Endodermal cell (in vitro differentiated cells): ENCODE data around the gene ANGPTL1. TPM values are rescaled to one million over a fixed set of nuclear protein-coding genes. Genes with fewer than 3 reads are reported as not detected.

Experiments
- DNase-seq: peaks from one replicate; pipeline ENCODE4 v3.0.0-alpha.2; 2017
- H3K27ac ChIP-seq: 2 replicates; pipeline ENCODE4 v1.5.1; 2013; ENCODE audit warnings: mild to moderate bottlenecking, low read depth, low read length, moderate library complexity
- H3K27me3 ChIP-seq: 2 replicates; pipeline ENCODE4 v1.6.1; 2013; ENCODE audit warnings: mild to moderate bottlenecking, low read length, moderate library complexity; ENCODE audit not compliant: insufficient read depth, control insufficient read depth, poor library complexity, severe bottlenecking
- H3K36me3 ChIP-seq: 2 replicates; pipeline ENCODE4 v1.7.0; 2013; ENCODE audit warnings: mild to moderate bottlenecking, low read length, moderate library complexity; ENCODE audit not compliant: control insufficient read depth, insufficient read depth
- H3K4me1 ChIP-seq: one replicate; pipeline ENCODE4 v1.7.0; 2013; ENCODE audit warnings: low read length; ENCODE audit not compliant: control insufficient read depth, insufficient read depth
- H3K4me3 ChIP-seq: 2 replicates; pipeline ENCODE4 v1.5.1; 2013; ENCODE audit warnings: mild to moderate bottlenecking, low read length, moderate library complexity
- H3K9ac ChIP-seq: 2 replicates; pipeline ENCODE4 v1.6.1; 2013; ENCODE audit warnings: mild to moderate bottlenecking, low read length, moderate library complexity; ENCODE audit not compliant: poor library complexity, severe bottlenecking; ENCODE audit errors: extremely low read depth
- H3K9me3 ChIP-seq: 2 replicates; pipeline ENCODE4 v1.6.1; 2013; ENCODE audit warnings: mild to moderate bottlenecking, low read length, moderate library complexity; ENCODE audit not compliant: control insufficient read depth
- H3K27ac Mint-ChIP-seq: 2 replicates; pipeline ENCODE4 v1.8.0; 2020; ENCODE audit warnings: mixed read lengths
- H3K27me3 Mint-ChIP-seq: 2 replicates; pipeline ENCODE4 v1.8.0; 2021; ENCODE audit warnings: mild to moderate bottlenecking, mixed read lengths; ENCODE audit not compliant: insufficient read depth
- H3K36me3 Mint-ChIP-seq: 2 replicates; pipeline ENCODE4 v1.8.0; 2020; ENCODE audit warnings: low read depth, mixed read lengths
- H3K4me1 Mint-ChIP-seq: 2 replicates; pipeline ENCODE4 v1.8.0; 2020; ENCODE audit warnings: mixed read lengths
- H3K4me3 Mint-ChIP-seq: 2 replicates; pipeline ENCODE4 v1.8.0; 2020; ENCODE audit warnings: mild to moderate bottlenecking, moderate library complexity, mixed read lengths
- H3K9me3 Mint-ChIP-seq: 2 replicates; pipeline ENCODE4 v1.8.0; 2020; ENCODE audit warnings: mild to moderate bottlenecking, mixed read lengths
- WGBS, 2 experiments: methylation state at CpG; one replicate each; pipeline versions ENCODE4 v1.1.5 to v1.1.7; 2013; ENCODE audit warnings: missing lambda C conversion rate in 2 of 2, mixed read lengths in 1 of 2; ENCODE audit not compliant: insufficient coverage in 1 of 2, insufficient read length in 1 of 2; 5-methylcytosine and 5-hydroxymethylcytosine counted together
- total RNA-seq, 2 donors: library from RNA; stranded (reverse); fragmentation: NEBNext Ultra II Directional in 1 of 2; extraction: Animal tissue kit (Norgen Biotek cat#: 25700) in 1 of 2; gene quantifications; 2 replicates in 1 of 2; 3 replicates in 1 of 2; pipeline ENCODE4 v1.2.1, GENCODE V29; 2021
- TF ChIP-seq, protein P1 (sequence below): fragments of 200-600 bp; sonication (generic); conservative IDR thresholded peaks from 2 replicates; pipeline ENCODE4 v1.5.0; 2021; ENCODE audit warnings: antibody characterized with exemption, mild to moderate bottlenecking

Gene ANGPTL1
- total RNA-seq, 2 donors from 2014 or later, result not detected

DNA sequence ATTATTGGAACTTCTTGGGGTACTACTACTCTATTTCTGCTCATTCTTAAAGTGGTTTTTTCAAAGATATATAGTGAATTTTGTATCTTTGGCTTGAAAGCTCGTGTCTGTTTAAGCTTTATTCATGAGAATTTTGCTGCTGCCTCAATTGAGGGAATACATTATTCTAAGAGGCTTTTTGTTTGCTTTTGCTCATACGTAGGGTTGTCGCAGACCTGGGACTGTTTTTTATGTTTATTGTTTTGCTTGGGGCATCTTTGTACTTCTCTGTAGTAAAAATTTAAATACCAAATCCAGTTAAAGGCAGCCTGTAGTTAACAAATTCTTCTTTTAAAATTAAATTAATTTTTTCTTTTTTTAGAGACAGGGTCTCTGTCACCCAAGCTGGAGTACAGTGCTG is 62.3 kb downstream of the ANGPTL1 start:
- Histone ChIP-seq H3K9me3 (peaks cover 4% of the 10 kb centered on the region), H3K4me3 (no peak overlapping the region), H3K36me3 (peaks cover 42% of the 10 kb centered on the region), H3K27ac (no peak overlapping the region), H3K27me3 (no peaks in the 10 kb centered on the region), H3K4me1 (no peaks in the 10 kb centered on the region), H3K9ac (no peak overlapping the region)
- H3K27me3 Mint-ChIP-seq, result no peaks in the 10 kb centered on the region
- no peak for DNase-seq
- TF ChIP-seq, protein P1, sequence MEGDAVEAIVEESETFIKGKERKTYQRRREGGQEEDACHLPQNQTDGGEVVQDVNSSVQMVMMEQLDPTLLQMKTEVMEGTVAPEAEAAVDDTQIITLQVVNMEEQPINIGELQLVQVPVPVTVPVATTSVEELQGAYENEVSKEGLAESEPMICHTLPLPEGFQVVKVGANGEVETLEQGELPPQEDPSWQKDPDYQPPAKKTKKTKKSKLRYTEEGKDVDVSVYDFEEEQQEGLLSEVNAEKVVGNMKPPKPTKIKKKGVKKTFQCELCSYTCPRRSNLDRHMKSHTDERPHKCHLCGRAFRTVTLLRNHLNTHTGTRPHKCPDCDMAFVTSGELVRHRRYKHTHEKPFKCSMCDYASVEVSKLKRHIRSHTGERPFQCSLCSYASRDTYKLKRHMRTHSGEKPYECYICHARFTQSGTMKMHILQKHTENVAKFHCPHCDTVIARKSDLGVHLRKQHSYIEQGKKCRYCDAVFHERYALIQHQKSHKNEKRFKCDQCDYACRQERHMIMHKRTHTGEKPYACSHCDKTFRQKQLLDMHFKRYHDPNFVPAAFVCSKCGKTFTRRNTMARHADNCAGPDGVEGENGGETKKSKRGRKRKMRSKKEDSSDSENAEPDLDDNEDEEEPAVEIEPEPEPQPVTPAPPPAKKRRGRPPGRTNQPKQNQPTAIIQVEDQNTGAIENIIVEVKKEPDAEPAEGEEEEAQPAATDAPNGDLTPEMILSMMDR, result no peak
- H3K9me3 Mint-ChIP-seq, result peaks cover 2% of the 10 kb centered on the region
- peaks cover 22% of the 10 kb centered on the region for H3K36me3 Mint-ChIP-seq
- no peak overlapping the region for H3K4me3 Mint-ChIP-seq
- H3K27ac Mint-ChIP-seq, result no peak overlapping the region
- 83 to 90% methylated on average over 1 to 3 of the region's 3 CpGs for WGBS, 2 experiments
- no peaks in the 10 kb centered on the region for H3K4me1 Mint-ChIP-seq

DNA sequence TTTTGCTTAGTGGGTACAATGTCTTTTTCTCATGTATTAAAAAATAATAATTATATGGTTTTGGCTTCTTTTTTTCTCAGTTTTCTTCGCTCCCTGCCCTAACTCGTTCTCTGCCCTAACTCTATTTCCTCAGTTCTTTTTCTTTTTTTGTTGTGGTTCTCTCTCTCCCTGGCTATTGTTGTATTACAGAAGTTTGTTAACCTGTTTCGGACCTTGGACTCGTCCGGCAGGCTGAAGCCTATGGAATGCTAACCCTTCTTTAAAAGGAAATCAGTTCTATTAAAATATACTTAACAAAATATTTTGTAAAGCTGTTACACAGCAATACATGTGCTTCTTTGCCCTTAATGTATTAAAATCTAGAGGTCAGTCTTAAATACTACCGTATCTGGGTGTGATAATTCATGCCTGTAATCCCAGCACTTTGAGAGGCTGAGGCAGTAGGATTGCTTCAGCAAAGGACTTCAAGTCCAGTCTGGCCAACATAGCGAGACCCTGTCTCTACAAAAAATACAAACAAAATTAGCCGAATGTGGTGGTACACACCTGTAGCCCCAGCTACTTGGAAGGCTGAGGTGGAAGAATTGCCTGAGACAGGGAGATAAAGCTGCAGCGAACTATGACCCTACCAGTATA is 64.1 kb downstream of the ANGPTL1 start:
- DNase-seq, result no peak
- Histone ChIP-seq H3K4me3 (no peak overlapping the region), H3K4me1 (no peaks in the 10 kb centered on the region), H3K9ac (no peak overlapping the region), H3K27me3 (no peaks in the 10 kb centered on the region), H3K27ac (no peak overlapping the region), H3K36me3 (peaks cover 38% of the 10 kb centered on the region), H3K9me3 (peaks cover 4% of the 10 kb centered on the region)
- Mint-ChIP-seq H3K9me3 (peaks cover 2% of the 10 kb centered on the region), H3K27ac (no peak overlapping the region), H3K4me1 (no peaks in the 10 kb centered on the region), H3K27me3 (no peaks in the 10 kb centered on the region), H3K4me3 (no peak overlapping the region), H3K36me3 (peaks cover 21% of the 10 kb centered on the region)
- TF ChIP-seq, protein P1, result no peak
- 93 to 100% methylated on average over 2 to 6 of the region's 9 CpGs for WGBS, 2 experiments

DNA sequence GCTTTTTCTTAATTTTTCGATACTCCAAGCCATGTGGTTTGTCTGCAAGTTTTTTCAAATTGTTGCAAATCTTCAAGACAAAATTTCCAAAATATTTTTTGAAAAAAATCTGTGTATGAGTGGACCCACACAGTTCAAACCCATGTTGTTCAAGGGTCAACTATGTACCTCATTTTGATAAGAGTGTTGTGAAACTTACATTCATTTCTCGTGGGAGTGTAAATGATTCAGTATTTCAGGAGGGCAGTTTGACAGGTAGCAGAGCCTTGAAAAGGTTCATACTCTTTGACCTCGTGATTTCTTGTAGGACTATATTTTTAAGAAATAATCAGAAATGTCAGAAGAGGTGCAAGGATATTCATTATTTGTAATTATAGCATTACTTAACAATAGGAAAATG is 68.0 kb downstream of the ANGPTL1 start:
- no peak overlapping the region for H3K4me3 ChIP-seq
- Mint-ChIP-seq H3K36me3 (peaks cover 28% of the 10 kb centered on the region), H3K4me3 (no peak overlapping the region), H3K27me3 (no peaks in the 10 kb centered on the region), H3K9me3 (peaks cover 2% of the 10 kb centered on the region), H3K27ac (no peak overlapping the region), H3K4me1 (no peaks in the 10 kb centered on the region)
- H3K4me1 ChIP-seq, result no peaks in the 10 kb centered on the region
- TF ChIP-seq, protein P1, result no peak
- H3K27me3 ChIP-seq, result no peaks in the 10 kb centered on the region
- peaks cover 38% of the 10 kb centered on the region for H3K36me3 ChIP-seq
- no peak overlapping the region for H3K9ac ChIP-seq
- 94 to 100% methylated on average over 2 to 3 of the region's 3 CpGs for WGBS, 2 experiments
- DNase-seq, result no peak
- peaks cover 4% of the 10 kb centered on the region for H3K9me3 ChIP-seq
- H3K27ac ChIP-seq, result no peak overlapping the region

Other genes starting within 250 kb of the ANGPTL1 start
- 10 to 100 TPM; 56.6 to 73.1 TPM for gene RALGPS2, start 145.8 kb downstream of the ANGPTL1 start, total RNA-seq
- gene FAM20B, start 154.8 kb upstream of the ANGPTL1 start, total RNA-seq, result 10 to 100 TPM; 47.7 to 52.4 TPM
- 10 to 100 TPM; 23.4 to 24.7 TPM for gene TOR3A, start 211.0 kb upstream of the ANGPTL1 start, total RNA-seq